A673 (cell line): ENCODE measurements around the gene AP3B2. TPM values are rescaled to one million over a fixed set of nuclear protein-coding genes. Genes with fewer than 3 reads are reported as not detected.
A peak's percentile ranks its signal among the peaks of the same experiment; 100 is the strongest.

Source experiments
- BruUV-seq: library from RNA; stranded (reverse); fragments of 400-500 nt; replicated peaks from 2 replicates; lab custom pipeline; 2021; lab: Mats Ljungman, UMichigan
- CTCF ChIA-PET: fragments of 300-600 bp; sonication (Branson Sonifier 250); formaldehyde crosslinking; loops from one replicate; lab custom pipeline; 2022; ENCODE audit warnings: antibody characterized with exemption; lab: Charles Lee
- POLR2A ChIA-PET: fragments of 300-600 bp; sonication (Branson Sonifier 250); formaldehyde crosslinking; loops from one replicate; lab custom pipeline; 2022; ENCODE audit warnings: antibody characterized with exemption; ENCODE audit not compliant: low non-redundant PET; lab: Charles Lee
- DNase-seq: peaks from one replicate; pipeline ENCODE4 v3.0.0-alpha.2; 2015; ENCODE audit warnings: low spot score
- H3K27ac ChIP-seq: fragments of 200-600 bp; sonication (generic); 2 replicates; pipeline ENCODE4 v1.5.1; 2016; ENCODE audit warnings: mixed run types, low read depth, mild to moderate bottlenecking, mixed read lengths, antibody characterized with exemption, low read length; ENCODE audit not compliant: poor library complexity, severe bottlenecking
- H3K27me3 ChIP-seq: fragments of 200-600 bp; sonication (generic); replicated peaks from 2 replicates; pipeline ENCODE4 v1.6.1; 2017; ENCODE audit warnings: mixed run types, low read depth, mild to moderate bottlenecking, mixed read lengths, antibody characterized with exemption, low read length; ENCODE audit not compliant: insufficient read depth, poor library complexity
- H3K36me3 ChIP-seq: fragments of 200-600 bp; sonication (generic); 2 replicates; pipeline ENCODE4 v1.6.1; 2016; ENCODE audit warnings: mixed run types, mild to moderate bottlenecking, mixed read lengths, antibody characterized with exemption, low read length; ENCODE audit not compliant: insufficient read depth, poor library complexity, severe bottlenecking
- H3K4me1 ChIP-seq: fragments of 200-600 bp; sonication (generic); 2 replicates; pipeline ENCODE4 v1.6.1; 2017; ENCODE audit warnings: mixed run types, mild to moderate bottlenecking, mixed read lengths, antibody characterized with exemption, low read length; ENCODE audit not compliant: insufficient read depth, poor library complexity, severe bottlenecking
- H3K4me3 ChIP-seq: fragments of 200-600 bp; sonication (generic); 2 replicates; pipeline ENCODE4 v1.5.1; 2016; ENCODE audit warnings: low read depth, mixed run types, mild to moderate bottlenecking, mixed read lengths, low read length; ENCODE audit not compliant: poor library complexity, severe bottlenecking
- H3K9me3 ChIP-seq: fragments of 200-600 bp; sonication (generic); 2 replicates; pipeline ENCODE4 v1.6.1; 2016; ENCODE audit warnings: mixed run types, low read depth, mild to moderate bottlenecking, mixed read lengths, antibody characterized with exemption, low read length; ENCODE audit not compliant: poor library complexity, severe bottlenecking
- EZH2 ChIP-seq: fragments of 200-600 bp; sonication (generic); IDR thresholded peaks from 2 replicates; pipeline ENCODE4 v1.6.1; 2017; ENCODE audit warnings: borderline replicate concordance, low read depth, mild to moderate bottlenecking, mixed read lengths, antibody characterized with exemption, low read length; ENCODE audit not compliant: poor library complexity, severe bottlenecking
- intact Hi-C: fragments of 100-400 bp; cut with micrococcal nuclease; formaldehyde crosslinking; loops from one replicate; pipeline ENCODE4 v1.10.0; 2022; ENCODE audit not compliant: unreplicated experiment
- total RNA-seq: library from RNA; stranded (reverse); gene quantifications from 2 replicates; pipeline ENCODE4 v1.2.3, GENCODE V29; 2021
- TF ChIP-seq, protein P1 (sequence below): fragments of 300-800, 200-600 bp; sonication (generic); conservative IDR thresholded peaks from 2 replicates; pipeline ENCODE4 v1.5.1; 2017; ENCODE audit warnings: low read depth, mild to moderate bottlenecking, antibody characterized with exemption, low read length, moderate library complexity, mixed read lengths

AP3B2 gene
- total RNA-seq, 1 experiment from 2014 or later = 19.0 TPM

DNA sequence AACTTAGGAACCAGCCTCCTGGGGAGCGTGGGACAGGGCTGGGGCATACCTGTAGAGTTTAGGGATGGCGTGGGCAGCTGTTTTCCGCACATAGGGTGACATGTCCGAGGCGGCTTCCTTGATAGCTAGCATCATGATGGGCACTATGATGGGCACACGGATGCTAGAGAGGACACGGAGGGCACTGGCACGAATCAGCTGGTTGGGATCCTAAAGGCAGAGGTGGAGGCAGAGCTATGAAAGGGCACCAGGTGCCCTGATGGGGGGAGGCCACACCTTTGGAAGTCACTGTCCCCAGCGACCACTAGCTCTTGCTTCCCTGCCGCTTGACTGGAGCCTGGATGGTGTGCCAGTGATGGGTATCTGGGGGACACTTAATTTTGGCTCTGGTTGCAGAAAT, 28.3 kb downstream of the AP3B2 start:
- no peaks in the 10 kb centered on the region for H3K4me1 ChIP-seq
- no peaks in the 10 kb centered on the region for H3K9me3 ChIP-seq
- H3K4me3 ChIP-seq = no peak overlapping the region
- H3K36me3 ChIP-seq = no peaks in the 10 kb centered on the region
- H3K27me3 ChIP-seq = peaks cover 11% of the 10 kb centered on the region
- BruUV-seq = no TSS peak
- POLR2A ChIA-PET = no interaction called here
- CTCF ChIA-PET = no interaction called here
- no peak overlapping the region for H3K27ac ChIP-seq
- intact Hi-C loops = no loop called here
- TF ChIP-seq EZH2 = no peak
- TF ChIP-seq, protein P1, sequence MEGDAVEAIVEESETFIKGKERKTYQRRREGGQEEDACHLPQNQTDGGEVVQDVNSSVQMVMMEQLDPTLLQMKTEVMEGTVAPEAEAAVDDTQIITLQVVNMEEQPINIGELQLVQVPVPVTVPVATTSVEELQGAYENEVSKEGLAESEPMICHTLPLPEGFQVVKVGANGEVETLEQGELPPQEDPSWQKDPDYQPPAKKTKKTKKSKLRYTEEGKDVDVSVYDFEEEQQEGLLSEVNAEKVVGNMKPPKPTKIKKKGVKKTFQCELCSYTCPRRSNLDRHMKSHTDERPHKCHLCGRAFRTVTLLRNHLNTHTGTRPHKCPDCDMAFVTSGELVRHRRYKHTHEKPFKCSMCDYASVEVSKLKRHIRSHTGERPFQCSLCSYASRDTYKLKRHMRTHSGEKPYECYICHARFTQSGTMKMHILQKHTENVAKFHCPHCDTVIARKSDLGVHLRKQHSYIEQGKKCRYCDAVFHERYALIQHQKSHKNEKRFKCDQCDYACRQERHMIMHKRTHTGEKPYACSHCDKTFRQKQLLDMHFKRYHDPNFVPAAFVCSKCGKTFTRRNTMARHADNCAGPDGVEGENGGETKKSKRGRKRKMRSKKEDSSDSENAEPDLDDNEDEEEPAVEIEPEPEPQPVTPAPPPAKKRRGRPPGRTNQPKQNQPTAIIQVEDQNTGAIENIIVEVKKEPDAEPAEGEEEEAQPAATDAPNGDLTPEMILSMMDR = no peak
- no peak for DNase-seq

GRCh38 chr15:82680200-82681102, 29.2 kb downstream of the AP3B2 start:
- intact Hi-C loops = no loop called here
- peaks cover 11% of the 10 kb centered on the region for H3K27me3 ChIP-seq
- peak overlapping the region; percentile 41 for H3K4me3 ChIP-seq
- no TSS peak for BruUV-seq
- POLR2A ChIA-PET = interaction anchor here (0.6 kb wide), 1 partner anchor 10 kb away, joined by 3 read pairs; no protein-coding TSS in a partner anchor
- no peaks in the 10 kb centered on the region for H3K4me1 ChIP-seq
- TF ChIP-seq, protein P1 = 0 out of 2 replicates have a peak, but pooled peaks have one; percentile 13
- TF ChIP-seq EZH2 = no peak
- CTCF ChIA-PET = no interaction called here
- no peaks in the 10 kb centered on the region for H3K9me3 ChIP-seq
- peak; percentile 9 for DNase-seq
- H3K36me3 ChIP-seq = no peaks in the 10 kb centered on the region
- no peak overlapping the region for H3K27ac ChIP-seq

DNA sequence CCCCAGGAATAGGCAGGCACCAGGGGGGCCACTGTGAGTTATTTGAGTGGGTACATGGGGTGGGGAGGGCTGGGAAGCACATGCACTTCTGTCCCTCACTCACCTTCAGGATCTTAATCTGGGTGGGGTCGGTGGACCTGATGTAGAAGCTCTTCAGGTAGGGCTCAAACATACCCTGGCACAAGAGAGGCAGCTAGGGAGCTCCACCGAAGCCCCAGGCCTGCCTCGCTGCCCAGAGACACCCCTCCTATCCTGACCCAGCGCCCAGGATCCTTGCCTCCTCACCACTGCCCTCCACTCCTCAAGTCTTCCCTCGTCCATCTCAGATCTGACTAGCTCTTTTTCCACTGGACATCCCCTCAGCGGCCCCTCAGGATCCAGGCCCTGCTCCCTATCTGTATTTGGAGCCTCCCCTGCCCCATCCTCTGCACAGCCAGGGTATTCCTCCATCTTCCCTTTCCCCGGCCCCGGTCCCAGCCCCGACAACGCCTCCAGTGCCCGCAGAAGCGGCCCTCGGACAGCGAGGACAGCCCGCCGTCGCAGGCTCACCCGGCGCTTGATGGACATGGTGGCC, 30.0 kb downstream of the AP3B2 start:
- Histone ChIP-seq H3K9me3 (no peaks in the 10 kb centered on the region), H3K4me3 (no peak overlapping the region), H3K4me1 (no peaks in the 10 kb centered on the region), H3K36me3 (no peaks in the 10 kb centered on the region), H3K27me3 (peaks cover 11% of the 10 kb centered on the region), H3K27ac (no peak overlapping the region)
- BruUV-seq = no TSS peak
- no peak for DNase-seq
- no peak for TF ChIP-seq EZH2
- TF ChIP-seq, protein P1 = no peak
- intact Hi-C loops = no loop called here
- CTCF ChIA-PET = no interaction called here
- POLR2A ChIA-PET = interaction anchor here (0.6 kb wide), 1 partner anchor 11 kb away, joined by 3 read pairs; no protein-coding TSS in a partner anchor
